ENCODE data around the gene CXCL14.

DNA sequence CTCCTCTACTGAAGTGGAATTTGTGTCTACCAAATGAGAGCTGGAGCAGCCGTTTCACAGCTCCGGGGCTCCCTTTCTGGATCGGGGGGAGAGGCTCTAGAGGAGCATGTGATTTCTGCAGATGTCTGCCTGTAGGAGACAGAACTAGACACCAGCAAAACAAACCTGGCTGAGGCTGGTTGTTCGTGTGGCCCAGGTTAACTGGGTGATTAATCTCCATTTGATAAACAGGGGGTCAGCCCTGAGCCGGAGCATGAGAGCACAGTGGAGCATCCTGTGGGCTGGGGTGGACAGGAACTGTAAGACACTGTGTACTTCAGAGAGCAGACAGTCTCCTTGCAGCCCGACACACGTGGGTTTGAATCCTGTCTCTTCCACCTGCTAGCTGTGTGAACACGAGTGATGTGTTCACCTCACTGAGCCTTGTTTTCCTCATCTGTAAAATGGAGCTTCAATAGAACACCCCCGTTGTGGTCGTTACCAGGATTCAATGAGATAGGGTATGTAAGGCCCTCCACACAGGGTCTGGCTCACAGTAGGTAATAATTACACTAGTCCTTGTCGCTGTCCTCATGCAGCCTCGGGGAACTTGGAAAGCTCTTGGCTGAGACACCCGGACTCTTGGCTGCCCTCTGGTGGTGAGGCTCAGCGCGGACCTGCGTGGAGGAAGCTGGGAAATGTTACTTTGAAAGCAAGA lies 12.9 kb downstream of the CXCL14 start:
- TF ChIP-seq EZH2 (IDR thresholded peaks at IDR 0.05; ENCODE audit: insufficient read depth, poor library complexity, severe bottlenecking) (no peak), EZH2phosphoT487 (IDR thresholded peaks at IDR 0.05; ENCODE audit: insufficient read depth, low read depth) (no peak)
